SU-DHL-6 (cell line): ENCODE measurements around the gene PRCD.
"Not testable (repeated sequence)": the region's sequence is repeated elsewhere in the genome, so short reads cannot be mapped to it uniquely, and the experiment has no call there.

Experiments
- CTCF ChIP-seq: fragments of 200-600 bp; sonication (generic); IDR thresholded peaks from one replicate; pipeline ENCODE4 v1.5.1; 2017; ENCODE audit warnings: antibody characterized with exemption, mild to moderate bottlenecking, low read length, moderate library complexity; ENCODE audit not compliant: insufficient read depth, poor library complexity, severe bottlenecking
- EZH2phosphoT487 ChIP-seq: fragments of 200-600 bp; sonication (generic), shearing (Covaris generic); conservative IDR thresholded peaks from 2 replicates; pipeline ENCODE4 v1.6.1; 2018; ENCODE audit warnings: mild to moderate bottlenecking, antibody characterized with exemption, low read length, moderate library complexity, mixed read lengths

GRCh38 chr17:76527016-76527415 is 12.8 kb upstream of the PRCD start:
- not testable (repeated sequence) for TF ChIP-seq CTCF, EZH2phosphoT487
